Measurements from ENCODE around the gene MYO3B. TPM values are rescaled to one million over a fixed set of nuclear protein-coding genes. Genes with fewer than 3 reads are reported as not detected.

MYO3B gene
- total RNA-seq, 2 donors from 2014 or later: 0.09 to 0.74 TPM

DNA sequence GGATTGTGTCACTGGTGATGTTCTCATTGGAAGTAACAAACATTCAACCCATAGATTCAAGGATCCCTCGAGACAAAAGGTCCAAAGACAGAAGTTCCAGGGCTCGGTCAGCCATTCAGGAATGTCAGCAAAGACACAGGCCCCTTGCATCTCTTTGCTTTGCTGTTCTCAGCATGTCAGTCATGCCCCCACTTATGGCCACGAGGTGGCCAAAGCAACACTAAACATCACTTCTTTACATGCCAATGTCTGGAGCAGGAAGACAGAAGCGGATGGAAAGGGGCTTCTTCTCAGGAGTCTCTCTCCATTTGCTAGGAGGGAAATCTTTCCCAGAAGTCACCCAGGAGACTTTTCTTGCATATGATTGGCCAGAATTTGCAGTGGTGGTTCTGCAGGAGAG lies 345.6 kb downstream of the MYO3B start:
- DNase-seq (ENCODE audit: low spot score): no peak
- 85% methylated on average over 4 of the region's 4 CpGs for WGBS
- H3K9me3 ChIP-seq: no peaks in the 10 kb centered on the region
- no peak overlapping the region for H3K4me3 ChIP-seq
- no peak overlapping the region for H3K27ac ChIP-seq
- H3K36me3 ChIP-seq: no peaks in the 10 kb centered on the region
- H3K4me1 ChIP-seq (replicated peaks): no peaks in the 10 kb centered on the region
- TF ChIP-seq POLR2AphosphoS5 (IDR thresholded peaks at IDR 0.05) (no peak), POLR2A (IDR thresholded peaks at IDR 0.05) (no peak)
- TF ChIP-seq, protein P1, sequence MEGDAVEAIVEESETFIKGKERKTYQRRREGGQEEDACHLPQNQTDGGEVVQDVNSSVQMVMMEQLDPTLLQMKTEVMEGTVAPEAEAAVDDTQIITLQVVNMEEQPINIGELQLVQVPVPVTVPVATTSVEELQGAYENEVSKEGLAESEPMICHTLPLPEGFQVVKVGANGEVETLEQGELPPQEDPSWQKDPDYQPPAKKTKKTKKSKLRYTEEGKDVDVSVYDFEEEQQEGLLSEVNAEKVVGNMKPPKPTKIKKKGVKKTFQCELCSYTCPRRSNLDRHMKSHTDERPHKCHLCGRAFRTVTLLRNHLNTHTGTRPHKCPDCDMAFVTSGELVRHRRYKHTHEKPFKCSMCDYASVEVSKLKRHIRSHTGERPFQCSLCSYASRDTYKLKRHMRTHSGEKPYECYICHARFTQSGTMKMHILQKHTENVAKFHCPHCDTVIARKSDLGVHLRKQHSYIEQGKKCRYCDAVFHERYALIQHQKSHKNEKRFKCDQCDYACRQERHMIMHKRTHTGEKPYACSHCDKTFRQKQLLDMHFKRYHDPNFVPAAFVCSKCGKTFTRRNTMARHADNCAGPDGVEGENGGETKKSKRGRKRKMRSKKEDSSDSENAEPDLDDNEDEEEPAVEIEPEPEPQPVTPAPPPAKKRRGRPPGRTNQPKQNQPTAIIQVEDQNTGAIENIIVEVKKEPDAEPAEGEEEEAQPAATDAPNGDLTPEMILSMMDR (IDR thresholded peaks at IDR 0.05): no peak
- H3K27me3 ChIP-seq (replicated peaks; ENCODE audit: insufficient read depth): no peaks in the 10 kb centered on the region
- intact Hi-C loops (cut with DNase I): no loop called here

DNA sequence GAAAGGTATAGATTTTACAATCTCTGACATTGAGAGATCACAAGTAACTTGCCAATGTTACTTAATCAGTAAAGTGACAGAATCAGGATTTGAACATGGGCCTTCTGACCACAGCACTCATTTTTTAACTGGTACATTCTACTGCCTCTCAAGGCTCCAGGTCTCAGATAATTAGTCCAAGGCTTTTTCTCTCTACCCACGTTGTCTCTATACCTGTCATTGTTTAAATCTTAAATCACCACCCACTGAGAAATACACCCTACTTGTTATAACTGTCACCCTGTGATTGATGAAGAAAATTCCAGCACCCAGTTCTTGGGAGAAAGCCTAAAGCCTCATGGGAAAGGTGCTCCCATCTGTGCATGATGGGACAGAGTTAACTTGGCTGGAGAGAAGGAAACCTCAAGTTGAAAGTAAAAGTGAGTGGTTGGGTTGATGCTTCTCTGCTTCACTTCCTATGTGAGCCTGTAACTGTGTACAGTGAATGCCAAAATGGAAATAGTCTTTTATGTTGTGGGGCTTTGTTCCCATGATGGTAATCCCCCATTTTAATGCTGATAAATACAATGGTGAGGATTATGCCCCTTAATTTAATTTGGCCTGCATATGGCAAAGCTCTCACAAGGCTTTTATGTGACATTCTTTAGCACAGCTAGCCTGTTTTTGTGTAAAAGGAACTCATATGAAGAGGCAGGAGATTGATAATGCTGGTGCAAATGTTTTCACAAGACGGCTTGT lies 347.1 kb downstream of the MYO3B start:
- no peak for TF ChIP-seq POLR2A (IDR thresholded peaks at IDR 0.05)
- no peaks in the 10 kb centered on the region for H3K36me3 ChIP-seq
- DNase-seq (ENCODE audit: low spot score): no peak
- no peak overlapping the region for H3K4me3 ChIP-seq
- H3K4me1 ChIP-seq (replicated peaks): no peaks in the 10 kb centered on the region
- no peaks in the 10 kb centered on the region for H3K27me3 ChIP-seq (replicated peaks; ENCODE audit: insufficient read depth)
- 24% methylated on average over 2 of the region's 2 CpGs for WGBS
- H3K27ac ChIP-seq: peak overlapping the region; percentile 4 to 46
- H3K9me3 ChIP-seq: no peaks in the 10 kb centered on the region
- intact Hi-C loops (cut with DNase I): no loop called here

DNA sequence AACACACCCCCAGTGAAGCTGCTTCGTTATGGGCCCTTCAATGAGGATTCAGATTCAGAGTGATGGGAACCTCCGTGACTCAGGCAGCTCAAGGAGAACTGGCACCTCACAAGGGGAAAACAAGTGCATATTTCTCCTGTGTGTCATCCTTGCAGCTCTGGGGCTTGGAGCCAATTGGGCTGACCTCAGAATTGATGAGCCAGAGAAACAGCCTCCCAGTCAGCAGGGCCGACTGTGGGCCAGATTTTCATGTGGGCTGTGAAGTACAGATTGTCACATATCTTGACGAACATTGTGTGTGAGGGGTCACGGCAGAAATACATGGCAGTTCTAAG lies 347.6 kb downstream of the MYO3B start:
- 33% methylated on average over 5 of the region's 5 CpGs for WGBS
- no peak for TF ChIP-seq POLR2A (IDR thresholded peaks at IDR 0.05)
- TF ChIP-seq POLR2AphosphoS5 (IDR thresholded peaks at IDR 0.05): peak; percentile 69
- Histone ChIP-seq H3K27me3 (replicated peaks; ENCODE audit: insufficient read depth) (no peaks in the 10 kb centered on the region), H3K4me1 (replicated peaks) (peaks cover 2% of the 10 kb centered on the region), H3K36me3 (no peaks in the 10 kb centered on the region), H3K27ac (peak overlapping the region; percentile 4 to 46), H3K4me3 (no peak overlapping the region), H3K9me3 (no peaks in the 10 kb centered on the region)
- peak; percentile 59 for DNase-seq (ENCODE audit: low spot score)
- intact Hi-C loops (cut with DNase I): no loop called here

DNA sequence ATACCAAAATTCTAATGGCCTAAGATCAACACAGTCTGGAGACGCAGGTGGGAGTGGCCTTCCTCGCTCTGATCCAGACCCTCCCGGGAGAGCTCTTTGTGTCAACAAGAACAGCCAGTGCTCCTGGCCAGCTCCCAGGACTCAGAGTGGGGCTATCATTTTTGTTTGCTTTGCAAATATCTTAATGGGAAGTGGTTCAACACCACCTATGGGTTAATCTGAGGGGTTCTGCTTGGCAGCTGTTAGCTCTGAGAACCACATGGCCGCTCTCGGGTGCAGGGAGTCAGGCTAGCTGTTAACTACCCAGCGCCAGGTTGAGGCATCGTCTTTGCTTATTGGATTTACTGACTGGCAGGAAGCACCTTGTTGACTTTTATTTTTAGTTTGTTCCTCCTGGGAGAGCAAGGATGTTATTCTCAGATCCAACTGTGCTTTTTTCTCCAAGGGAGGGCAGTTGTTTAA lies 352.4 kb downstream of the MYO3B start:
- Histone ChIP-seq H3K9me3 (no peaks in the 10 kb centered on the region), H3K36me3 (no peaks in the 10 kb centered on the region), H3K4me3 (no peak overlapping the region), H3K27ac (peak overlapping the region; percentile 54 to 55), H3K4me1 (replicated peaks) (peaks cover 9% of the 10 kb centered on the region), H3K27me3 (replicated peaks; ENCODE audit: insufficient read depth) (no peaks in the 10 kb centered on the region)
- 3% methylated on average over 7 of the region's 7 CpGs for WGBS
- TF ChIP-seq POLR2AphosphoS5 (IDR thresholded peaks at IDR 0.05): peak; percentile 86
- no peak for TF ChIP-seq POLR2A (IDR thresholded peaks at IDR 0.05)
- DNase-seq (ENCODE audit: low spot score): peak; percentile 90
- intact Hi-C loops (cut with DNase I): no loop called here

DNA sequence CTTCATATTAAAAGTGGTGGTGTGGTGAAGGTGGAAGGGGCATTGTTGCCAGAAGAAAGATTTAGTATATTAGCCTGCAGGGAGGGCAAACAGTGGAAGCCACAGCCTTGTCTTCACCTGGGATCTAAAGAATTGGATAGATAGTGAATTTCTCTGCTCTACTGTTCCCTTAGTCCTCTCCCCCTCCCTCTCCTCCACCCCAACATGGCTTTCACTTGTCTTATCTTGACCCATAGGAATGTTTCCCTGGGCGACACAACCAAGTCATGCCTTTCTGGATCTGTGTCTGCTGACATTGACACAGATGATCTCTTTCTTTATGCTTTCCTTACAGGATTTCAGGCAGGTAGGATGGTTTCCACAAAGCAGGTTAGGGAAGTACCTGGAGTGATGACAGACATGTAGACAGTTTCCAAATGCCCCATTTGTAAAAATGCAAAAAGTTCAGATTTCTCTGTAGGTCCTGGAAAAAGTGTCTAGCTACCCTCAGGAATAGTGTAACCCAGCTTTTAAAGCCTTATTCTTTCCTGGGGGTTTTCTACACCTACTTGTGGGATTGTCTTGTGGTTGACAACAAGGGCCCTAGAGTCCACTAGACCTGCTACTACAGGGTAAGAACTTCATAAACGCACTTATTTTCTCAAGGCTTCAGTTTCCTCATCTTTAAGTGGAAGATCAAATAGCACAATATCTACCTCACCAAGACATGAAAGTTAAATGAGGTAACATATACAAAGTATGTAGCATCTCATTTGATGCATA lies 353.0 kb downstream of the MYO3B start:
- Histone ChIP-seq H3K4me1 (replicated peaks) (peaks cover 9% of the 10 kb centered on the region), H3K27ac (peak overlapping the region; percentile 54 to 55), H3K4me3 (no peak overlapping the region), H3K9me3 (no peaks in the 10 kb centered on the region), H3K27me3 (replicated peaks; ENCODE audit: insufficient read depth) (no peaks in the 10 kb centered on the region), H3K36me3 (no peaks in the 10 kb centered on the region)
- DNase-seq (ENCODE audit: low spot score): no peak
- TF ChIP-seq POLR2AphosphoS5 (IDR thresholded peaks at IDR 0.05): no peak
- TF ChIP-seq POLR2A (IDR thresholded peaks at IDR 0.05): no peak
- TF ChIP-seq, protein P1 (IDR thresholded peaks at IDR 0.05): no peak
- intact Hi-C loops (cut with DNase I): no loop called here
- 49% methylated on average over 2 of the region's 2 CpGs for WGBS

DNA sequence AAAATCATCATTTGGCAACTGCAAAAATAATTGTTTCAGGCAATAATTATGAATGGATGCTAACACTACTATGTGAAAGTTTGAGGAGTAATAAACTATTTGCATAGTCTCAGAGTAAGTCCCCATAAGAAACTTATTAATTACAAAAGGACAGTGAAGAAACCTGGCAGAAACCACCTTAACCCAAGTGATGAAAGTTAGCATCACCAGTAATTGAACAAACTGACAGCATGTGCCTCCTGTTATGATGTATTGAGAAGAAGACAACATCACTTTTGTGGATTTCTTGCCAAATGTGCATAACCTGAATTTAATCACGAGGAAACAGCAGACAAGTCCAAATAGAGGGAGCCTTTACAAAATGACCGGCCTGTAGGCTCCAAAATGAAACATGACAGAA lies 353.9 kb downstream of the MYO3B start:
- WGBS: 82% methylated on average over 2 of the region's 2 CpGs
- DNase-seq (ENCODE audit: low spot score): no peak
- Histone ChIP-seq H3K27ac (no peak overlapping the region), H3K4me3 (no peak overlapping the region), H3K27me3 (replicated peaks; ENCODE audit: insufficient read depth) (no peaks in the 10 kb centered on the region), H3K4me1 (replicated peaks) (peaks cover 9% of the 10 kb centered on the region), H3K9me3 (no peaks in the 10 kb centered on the region), H3K36me3 (no peaks in the 10 kb centered on the region)
- intact Hi-C loops (cut with DNase I): no loop called here
- TF ChIP-seq, protein P1 (IDR thresholded peaks at IDR 0.05): no peak
- TF ChIP-seq POLR2A (IDR thresholded peaks at IDR 0.05): no peak
- TF ChIP-seq POLR2AphosphoS5 (IDR thresholded peaks at IDR 0.05): no peak

Measured in prostate gland (tissue), 2 donors.